GM12875 (cell line): Measurements from ENCODE around the gene NHLH1.

ENCODE experiments used
- H3K4me3 ChIP-seq: one replicate; pipeline ENCODE4 v1.5.1; 2011; ENCODE audit warnings: low read depth, low read length, control low read depth
- TF ChIP-seq, protein P1 (sequence below): IDR thresholded peaks from 2 replicates; pipeline ENCODE4 v1.5.1; 2011; ENCODE audit warnings: low read depth, mild to moderate bottlenecking, control low read depth, inconsistent platforms, low read length, moderate library complexity, borderline replicate concordance; ENCODE audit not compliant: insufficient read depth

Gene NHLH1

DNA sequence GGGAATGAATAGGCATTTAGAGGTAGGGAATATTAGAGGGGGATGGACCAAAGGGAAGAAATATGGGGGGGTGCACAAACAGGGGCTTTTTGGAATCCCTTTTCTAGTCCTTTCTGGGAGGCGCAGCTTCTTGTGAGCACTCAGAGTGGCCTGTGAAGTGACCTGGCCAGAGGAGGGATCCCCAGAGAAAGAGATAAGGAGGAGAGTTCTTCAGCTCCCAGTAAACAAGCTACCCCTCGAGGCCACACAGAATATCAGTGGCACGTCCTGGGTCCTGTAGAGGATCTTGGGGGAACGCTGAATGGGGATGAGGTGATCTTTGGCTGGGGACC, 52.9 kb downstream of the NHLH1 start:
- no peak overlapping the region for H3K4me3 ChIP-seq
- TF ChIP-seq, protein P1, sequence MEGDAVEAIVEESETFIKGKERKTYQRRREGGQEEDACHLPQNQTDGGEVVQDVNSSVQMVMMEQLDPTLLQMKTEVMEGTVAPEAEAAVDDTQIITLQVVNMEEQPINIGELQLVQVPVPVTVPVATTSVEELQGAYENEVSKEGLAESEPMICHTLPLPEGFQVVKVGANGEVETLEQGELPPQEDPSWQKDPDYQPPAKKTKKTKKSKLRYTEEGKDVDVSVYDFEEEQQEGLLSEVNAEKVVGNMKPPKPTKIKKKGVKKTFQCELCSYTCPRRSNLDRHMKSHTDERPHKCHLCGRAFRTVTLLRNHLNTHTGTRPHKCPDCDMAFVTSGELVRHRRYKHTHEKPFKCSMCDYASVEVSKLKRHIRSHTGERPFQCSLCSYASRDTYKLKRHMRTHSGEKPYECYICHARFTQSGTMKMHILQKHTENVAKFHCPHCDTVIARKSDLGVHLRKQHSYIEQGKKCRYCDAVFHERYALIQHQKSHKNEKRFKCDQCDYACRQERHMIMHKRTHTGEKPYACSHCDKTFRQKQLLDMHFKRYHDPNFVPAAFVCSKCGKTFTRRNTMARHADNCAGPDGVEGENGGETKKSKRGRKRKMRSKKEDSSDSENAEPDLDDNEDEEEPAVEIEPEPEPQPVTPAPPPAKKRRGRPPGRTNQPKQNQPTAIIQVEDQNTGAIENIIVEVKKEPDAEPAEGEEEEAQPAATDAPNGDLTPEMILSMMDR, result no peak

DNA sequence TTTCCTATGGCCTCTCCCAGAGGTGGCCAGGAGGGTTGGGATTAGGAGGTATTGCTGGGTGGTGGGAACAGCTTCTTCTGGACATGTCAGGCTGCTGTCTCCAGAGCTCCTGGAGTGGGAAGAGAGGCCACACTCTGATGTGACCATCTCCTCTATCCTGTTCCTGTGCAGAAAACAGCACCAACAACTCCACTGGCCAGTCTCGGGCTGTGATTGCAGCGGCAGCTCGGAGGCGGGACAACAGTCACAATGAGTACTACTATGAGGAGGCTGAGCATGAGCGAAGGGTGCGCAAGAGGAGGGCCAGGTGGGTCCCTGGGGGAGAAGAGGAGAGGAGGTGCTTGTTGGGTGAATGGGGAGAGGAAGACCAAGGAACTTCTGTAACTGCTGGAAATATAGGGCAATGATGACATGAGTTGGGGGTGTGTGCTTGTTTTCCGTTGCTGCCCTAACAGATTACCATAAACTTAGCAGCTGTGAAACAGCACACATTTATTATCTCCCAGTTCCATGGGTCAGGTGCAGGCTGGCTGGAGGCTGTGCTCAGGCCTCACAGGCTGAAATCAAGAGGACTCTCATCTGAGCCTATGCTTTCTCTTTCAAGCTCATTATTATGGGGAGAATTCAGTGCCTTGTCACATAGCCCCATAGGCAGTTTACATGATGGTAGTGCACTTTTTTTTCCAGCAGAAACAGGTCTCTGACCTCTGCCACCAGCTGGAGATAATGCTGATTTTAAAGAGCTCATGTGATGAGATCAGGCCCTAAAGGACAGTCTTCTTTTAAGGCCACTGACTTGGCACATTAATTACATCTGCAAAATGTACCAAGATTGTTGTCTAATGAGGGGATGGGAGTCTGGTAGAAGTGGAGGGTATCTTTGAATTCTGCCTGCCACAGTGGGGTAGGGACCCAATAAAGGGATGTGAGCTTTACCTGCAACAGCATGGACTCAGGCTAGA, 54.3 kb downstream of the NHLH1 start:
- TF ChIP-seq, protein P1, result no peak

DNA sequence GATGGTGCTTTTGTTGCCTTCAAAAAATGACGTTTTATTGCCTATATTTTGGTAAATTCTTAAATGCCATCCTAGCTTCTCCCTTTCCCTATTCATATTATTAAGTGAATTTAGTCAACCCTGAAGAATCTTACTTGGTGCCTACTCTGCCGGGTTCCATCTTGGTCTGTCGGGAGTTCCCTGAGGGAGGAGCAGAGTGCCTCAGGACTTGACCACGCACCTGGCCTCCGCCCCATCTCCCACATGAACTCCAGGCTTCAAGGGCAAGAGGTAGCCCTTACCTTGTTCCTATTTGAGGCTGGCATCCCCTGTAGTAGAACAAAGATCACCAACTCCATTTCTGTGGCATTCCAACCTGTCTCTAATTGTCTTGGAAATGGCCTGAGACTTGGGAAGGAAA, 55.0 kb downstream of the NHLH1 start:
- TF ChIP-seq, protein P1, result no peak
- no peak overlapping the region for H3K4me3 ChIP-seq

More for the DNA sequence above, 54.3 kb downstream of the NHLH1 start:
- H3K4me3 ChIP-seq, result no peak overlapping the region
